Mesendoderm (in vitro differentiated cells): Measurements from ENCODE around the gene GDAP2.

Experiments
- DNase-seq: peaks from one replicate; pipeline ENCODE4 v3.0.0; 2013
- H2AK5ac ChIP-seq: 2 replicates; pipeline ENCODE4 v1.6.1; 2013; ENCODE audit warnings: low read length, inconsistent platforms
- H2BK120ac ChIP-seq: 2 replicates; pipeline ENCODE4 v1.6.1; 2013; ENCODE audit warnings: low read depth, mild to moderate bottlenecking, low read length, moderate library complexity, mixed read lengths
- H2BK15ac ChIP-seq: replicated peaks from 2 replicates; pipeline ENCODE4 v1.6.1; 2013; ENCODE audit warnings: low read depth, mild to moderate bottlenecking, moderate library complexity
- H2BK5ac ChIP-seq: 2 replicates; pipeline ENCODE4 v1.6.1; 2013; ENCODE audit warnings: low read length, inconsistent platforms
- H3K18ac ChIP-seq: 2 replicates; pipeline ENCODE4 v1.6.1; 2013; ENCODE audit warnings: mild to moderate bottlenecking, low read length, mixed read lengths
- H3K23ac ChIP-seq: one replicate; pipeline ENCODE4 v1.6.1; 2013; ENCODE audit warnings: low read length
- H3K27ac ChIP-seq: 2 replicates; pipeline ENCODE4 v1.5.1; 2013; ENCODE audit warnings: low read depth, mild to moderate bottlenecking, inconsistent platforms, low read length, moderate library complexity
- H3K27me3 ChIP-seq: 2 replicates; pipeline ENCODE4 v1.6.1; 2013; ENCODE audit warnings: low read length, control low read depth, mild to moderate bottlenecking, inconsistent platforms; ENCODE audit not compliant: insufficient read depth, poor library complexity
- H3K36me3 ChIP-seq: 2 replicates; pipeline ENCODE4 v1.6.1; 2013; ENCODE audit warnings: low read length, inconsistent platforms; ENCODE audit not compliant: control insufficient read depth, insufficient read depth
- H3K4ac ChIP-seq: one replicate; pipeline ENCODE4 v1.6.1; 2013; ENCODE audit warnings: low read depth, mild to moderate bottlenecking, low read length, moderate library complexity
- H3K4me1 ChIP-seq: 2 replicates; pipeline ENCODE4 v1.6.1; 2013; ENCODE audit warnings: low read depth, low read length, inconsistent platforms; ENCODE audit not compliant: control insufficient read depth
- H3K4me2 ChIP-seq: 2 replicates; pipeline ENCODE4 v1.6.1; 2013; ENCODE audit warnings: low read length
- H3K4me3 ChIP-seq: 2 replicates; pipeline ENCODE4 v1.5.1; 2013; ENCODE audit warnings: mild to moderate bottlenecking, low read length
- H3K56ac ChIP-seq: one replicate; pipeline ENCODE4 v1.6.1; 2013; ENCODE audit warnings: low read length
- H3K79me1 ChIP-seq: 2 replicates; pipeline ENCODE4 v1.6.1; 2013; ENCODE audit warnings: low read length, inconsistent platforms
- H3K79me2 ChIP-seq: 2 replicates; pipeline ENCODE4 v1.6.1; 2013; ENCODE audit warnings: mild to moderate bottlenecking, low read length; ENCODE audit not compliant: control insufficient read depth, insufficient read depth
- H3K9ac ChIP-seq: 2 replicates; pipeline ENCODE4 v1.6.1; 2013; ENCODE audit warnings: low read length, inconsistent platforms
- H4K5ac ChIP-seq: one replicate; pipeline ENCODE4 v1.6.1; 2013; ENCODE audit warnings: low read length
- H4K8ac ChIP-seq: one replicate; pipeline ENCODE4 v1.6.1; 2013; ENCODE audit warnings: low read depth, mild to moderate bottlenecking, control low read depth, low read length, moderate library complexity
- WGBS: extraction: QIAGEN DNeasy Blood & Tissue Kit; methylation state at CpG from one replicate; pipeline ENCODE4 v1.1.7; 2013; ENCODE audit warnings: low lambda C conversion rate, missing lambda C conversion rate; ENCODE audit not compliant: insufficient coverage; ENCODE audit errors: extremely low coverage; 5-methylcytosine and 5-hydroxymethylcytosine counted together

The GDAP2 gene

GRCh38 chr1:117814856-117815797 lies 114.3 kb downstream of the GDAP2 start:
- H3K27ac ChIP-seq: no peak overlapping the region

More at GRCh38 chr1:117814856-117815797, 114.3 kb downstream of the GDAP2 start:
- no peak for DNase-seq
- H3K4me3 ChIP-seq: no peak overlapping the region
- WGBS: no CpG with 5 or more reads among the region's 6 CpGs
- no peaks in the 10 kb centered on the region for H3K36me3 ChIP-seq
- H3K27me3 ChIP-seq: no peaks in the 10 kb centered on the region
- no peak overlapping the region for H3K18ac ChIP-seq
- H3K79me2 ChIP-seq: no peaks in the 10 kb centered on the region
- no peak overlapping the region for H4K8ac ChIP-seq
- H2BK15ac ChIP-seq: no peak overlapping the region
- no peak overlapping the region for H2BK5ac ChIP-seq
- no peak overlapping the region for H3K4ac ChIP-seq
- H4K5ac ChIP-seq: no peak overlapping the region
- no peak overlapping the region for H3K9ac ChIP-seq
- no peak overlapping the region for H2BK120ac ChIP-seq
- H3K56ac ChIP-seq: no peak overlapping the region
- H2AK5ac ChIP-seq: no peak overlapping the region
- no peaks in the 10 kb centered on the region for H3K4me1 ChIP-seq
- no peaks in the 10 kb centered on the region for H3K79me1 ChIP-seq
- no peak overlapping the region for H3K23ac ChIP-seq
- no peak overlapping the region for H3K4me2 ChIP-seq
